Inferior parietal cortex (tissue), 1 donor: ENCODE data around the gene ATG9B.
A peak's percentile ranks its signal among the peaks of the same experiment; 100 is the strongest.

ENCODE experiments used
- DNase-seq: peaks from one replicate; pipeline ENCODE4 v3.0.0-alpha.2; 2016; ENCODE audit errors: extremely low spot score

Gene ATG9B

DNA sequence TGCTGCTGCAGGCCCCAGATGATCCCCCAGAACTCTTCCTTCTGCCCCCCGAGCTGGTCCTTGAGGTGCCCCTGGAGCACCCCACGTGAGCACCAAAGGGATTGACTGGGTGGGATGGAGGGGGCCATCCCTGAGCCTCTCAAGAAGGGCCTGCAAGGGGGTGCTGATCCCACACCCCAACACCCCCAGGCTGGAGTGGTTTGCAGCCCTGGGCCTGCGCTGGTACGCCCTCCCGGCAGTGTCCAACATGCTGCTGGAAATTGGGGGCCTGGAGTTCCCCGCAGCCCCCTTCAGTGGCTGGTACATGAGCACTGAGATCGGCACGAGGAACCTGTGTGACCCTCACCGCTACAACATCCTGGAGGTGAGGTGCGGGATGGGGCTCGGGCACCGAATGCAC is 25.3 kb downstream of the ATG9B start:
- DNase-seq: no peak

DNA sequence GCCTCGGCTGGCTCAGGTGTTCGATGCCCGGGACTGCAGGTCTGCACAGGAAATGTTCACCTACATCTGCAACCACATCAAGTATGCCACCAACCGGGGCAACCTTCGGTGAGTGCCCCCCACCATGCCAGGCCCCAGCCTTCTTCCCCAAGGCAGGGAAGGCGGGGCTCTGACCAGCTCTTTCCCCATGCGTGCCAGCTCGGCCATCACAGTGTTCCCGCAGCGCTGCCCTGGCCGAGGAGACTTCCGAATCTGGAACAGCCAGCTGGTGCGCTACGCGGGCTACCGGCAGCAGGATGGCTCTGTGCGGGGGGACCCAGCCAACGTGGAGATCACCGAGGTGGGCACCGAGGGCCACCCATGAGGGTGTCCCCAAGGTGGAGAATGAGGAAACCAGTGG is 26.0 kb downstream of the ATG9B start:
- no peak for DNase-seq

DNA sequence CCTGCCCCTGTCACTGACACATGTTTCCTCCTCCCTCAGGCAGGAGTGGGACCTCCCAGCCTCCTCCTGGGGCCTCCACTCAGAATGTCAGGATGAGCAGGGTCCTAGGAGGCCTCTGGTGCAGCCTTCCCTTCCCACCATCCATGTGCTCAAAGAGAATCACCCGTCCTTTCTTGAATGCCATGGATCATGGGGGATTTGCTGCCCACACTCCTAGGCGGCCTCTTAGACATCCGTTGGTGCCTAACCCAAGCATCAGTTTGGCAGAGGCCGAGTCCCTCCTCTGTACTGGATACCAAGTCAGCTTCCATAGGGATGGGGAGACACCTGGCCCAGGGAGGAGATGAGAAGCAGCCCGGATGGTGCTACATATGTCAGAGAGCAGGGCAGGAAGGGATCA is 26.5 kb downstream of the ATG9B start:
- DNase-seq: no peak

GRCh38 chr7:150997075-150997511 is 27.2 kb downstream of the ATG9B start:
- DNase-seq: no peak

- no peak for DNase-seq
Measured at GRCh38 chr7:150996376-150997074, 27.8 kb downstream of the ATG9B start.

- DNase-seq: no peak
Measured at GRCh38 chr7:150994838-150995510, 29.3 kb downstream of the ATG9B start.

DNA sequence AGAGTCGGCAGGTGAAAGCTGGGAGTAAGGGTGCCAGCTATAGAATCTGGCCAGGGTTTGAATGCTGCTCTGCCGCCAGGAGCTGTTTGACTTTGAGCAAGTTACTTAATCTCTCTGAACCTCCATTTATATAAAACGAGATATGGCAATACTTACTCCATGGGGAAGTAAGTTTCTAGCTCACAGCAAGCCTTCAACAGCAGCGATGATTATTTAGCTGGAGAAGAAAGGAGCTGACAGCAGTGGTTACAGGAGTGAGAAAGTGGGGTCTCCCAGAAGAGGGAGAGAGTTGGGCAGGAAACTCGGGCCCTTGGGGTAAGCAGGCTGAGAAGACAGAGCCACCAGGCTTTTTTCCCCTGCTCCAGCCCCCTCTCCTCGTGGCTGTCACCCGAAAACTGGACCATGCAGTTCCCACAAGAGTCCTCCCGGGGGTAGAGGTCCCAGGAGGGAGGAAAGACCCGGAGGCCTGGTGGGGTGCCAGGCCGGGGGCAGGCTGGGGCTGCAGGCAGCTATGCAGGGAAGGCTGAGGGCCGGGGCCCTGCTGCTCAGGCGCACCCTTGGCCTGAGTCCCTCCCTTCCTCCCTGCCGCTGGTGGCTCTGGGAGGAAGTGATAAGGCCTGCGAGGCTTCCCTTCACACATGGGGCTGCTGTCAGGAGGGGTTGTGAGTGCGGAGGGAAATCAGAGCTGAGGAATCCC is 30.0 kb downstream of the ATG9B start:
- no peak for DNase-seq

DNA sequence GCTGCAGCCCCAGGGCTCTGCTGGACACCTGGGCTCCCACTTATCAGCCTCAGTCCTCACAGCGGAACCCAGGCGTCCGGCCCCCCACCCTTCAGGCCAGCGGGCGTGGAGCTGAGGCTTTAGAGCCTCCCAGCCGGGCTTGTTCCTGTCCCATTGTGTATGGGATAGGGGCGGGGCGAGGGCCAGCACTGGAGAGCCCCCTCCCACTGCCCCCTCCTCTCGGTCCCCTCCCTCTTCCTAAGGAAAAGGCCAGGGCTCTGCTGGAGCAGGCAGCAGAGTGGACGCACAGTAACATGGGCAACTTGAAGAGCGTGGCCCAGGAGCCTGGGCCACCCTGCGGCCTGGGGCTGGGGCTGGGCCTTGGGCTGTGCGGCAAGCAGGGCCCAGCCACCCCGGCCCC is 30.8 kb downstream of the ATG9B start:
- DNase-seq: no peak

GRCh38 chr7:150992833-150993302 is 31.4 kb downstream of the ATG9B start:
- DNase-seq: no peak

DNA sequence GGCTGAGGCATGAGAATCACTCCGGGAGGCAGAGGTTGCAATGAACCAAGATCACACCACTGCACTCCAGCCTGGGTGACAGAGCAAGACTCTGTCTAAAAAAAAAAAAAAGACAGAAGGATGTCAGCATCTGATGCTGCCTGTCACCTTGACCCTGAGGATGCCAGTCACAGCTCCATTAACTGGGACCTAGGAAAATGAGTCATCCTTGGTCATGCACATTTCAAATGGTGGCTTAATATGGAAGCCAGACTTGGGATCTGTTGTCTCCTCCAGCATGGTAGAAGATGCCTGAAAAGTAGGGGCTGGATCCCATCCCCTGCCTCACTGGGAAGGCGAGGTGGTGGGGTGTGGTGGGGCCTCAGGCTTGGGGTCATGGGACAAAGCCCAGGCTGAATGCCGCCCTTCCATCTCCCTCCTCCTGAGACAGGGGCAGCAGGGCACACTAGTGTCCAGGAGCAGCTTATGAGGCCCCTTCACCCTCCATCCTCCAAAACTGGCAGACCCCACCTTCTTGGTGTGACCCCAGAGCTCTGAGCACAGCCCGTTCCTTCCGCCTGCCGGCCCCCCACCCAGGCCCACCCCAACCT is 32.1 kb downstream of the ATG9B start:
- no peak for DNase-seq

DNA sequence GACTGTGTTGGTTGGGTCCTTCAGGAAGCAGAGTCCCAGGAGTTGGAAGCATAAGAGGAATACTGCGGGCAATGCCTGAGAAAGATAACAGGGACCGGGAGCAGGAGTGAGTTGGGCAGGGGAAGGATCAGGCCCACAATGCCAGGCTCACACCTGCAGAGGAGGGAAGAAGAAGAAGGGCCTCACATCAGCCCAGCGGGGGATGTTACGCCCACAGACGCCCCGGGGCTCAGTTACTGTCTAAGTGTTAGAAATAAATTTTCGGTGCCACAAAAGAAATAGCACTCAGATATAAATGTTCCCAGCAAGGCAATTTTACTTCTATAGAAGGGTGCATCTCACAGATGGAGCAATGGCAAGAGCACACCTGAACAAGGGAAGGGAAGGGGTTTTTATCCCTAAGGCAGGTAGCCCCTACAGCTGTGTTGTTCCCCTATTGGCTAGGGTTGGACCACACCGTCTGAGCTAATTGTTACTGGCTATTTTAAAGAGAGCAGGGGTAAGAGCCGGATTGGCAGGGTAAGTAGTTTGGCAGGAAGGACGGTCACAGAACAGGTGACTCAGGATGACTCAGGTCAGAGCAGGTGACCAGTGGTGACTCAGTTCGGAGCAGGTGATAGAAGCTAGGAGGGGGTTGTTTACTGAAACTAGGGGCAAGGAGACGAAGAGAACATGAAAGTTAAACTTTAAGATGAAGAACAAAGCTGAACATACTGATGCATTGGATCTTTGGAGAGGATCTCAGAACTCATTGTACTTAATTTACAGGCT is 33.7 kb downstream of the ATG9B start, which contains the start of gene NOS3:
Gene NOS3 (plus strand): TSS at position 602 of the 771 bp plus-strand sequence. CDS start 2,787 bp downstream, outside the sequence.
- no peak for DNase-seq

GRCh38 chr7:150989456-150989855 is 34.8 kb downstream of the ATG9B start:
- DNase-seq: no peak

DNA sequence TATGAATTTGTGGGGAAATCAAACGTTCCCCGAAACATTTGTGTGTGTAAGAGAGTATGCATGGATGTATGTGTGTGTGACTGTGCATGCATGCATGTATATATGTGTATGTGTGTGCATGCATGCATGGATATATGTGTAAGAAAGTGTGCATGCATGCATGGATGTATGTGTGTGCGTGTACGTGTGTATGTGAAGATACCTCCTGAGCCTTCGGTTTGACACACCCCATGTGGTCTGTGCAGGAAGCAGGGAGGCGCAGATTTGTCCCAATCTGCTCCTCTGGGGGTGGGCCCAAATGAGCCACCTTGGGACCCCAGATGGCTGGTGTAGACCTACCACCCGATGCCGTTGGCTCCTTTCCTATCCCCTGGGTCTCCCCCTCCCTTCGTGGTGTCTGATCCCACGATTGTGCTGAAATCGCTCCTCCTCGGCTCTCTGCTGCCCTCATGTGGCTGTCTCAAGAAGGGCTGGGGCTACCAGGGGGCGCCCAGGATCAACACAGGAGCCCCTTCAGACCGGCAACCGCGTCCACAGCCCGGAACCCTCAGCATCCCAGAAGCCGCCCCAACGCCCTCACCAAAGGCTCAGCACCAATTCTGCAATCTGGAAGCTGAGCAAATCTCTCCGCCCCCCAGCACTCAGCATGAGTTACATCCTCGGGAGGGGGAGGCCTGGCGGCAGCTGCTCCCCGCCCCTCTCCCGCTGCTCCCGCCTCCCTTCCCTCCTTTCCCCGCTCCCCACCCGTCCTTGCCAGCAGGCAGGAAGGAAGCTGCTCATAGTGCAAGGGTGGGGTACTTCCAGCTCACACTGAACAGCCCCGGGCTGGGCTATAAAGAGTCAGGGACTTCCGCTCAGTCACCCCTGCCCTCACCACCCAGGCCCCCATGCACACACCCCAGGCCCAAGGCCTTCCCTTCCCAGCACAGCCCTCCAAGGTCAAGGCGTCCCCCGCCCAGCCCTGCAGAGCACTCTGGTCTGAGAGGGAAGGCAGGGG is 35.8 kb downstream of the ATG9B start:
- peak; percentile 76 for DNase-seq

- no peak for DNase-seq
Measured at GRCh38 chr7:150986556-150986955, 37.7 kb downstream of the ATG9B start.

DNA sequence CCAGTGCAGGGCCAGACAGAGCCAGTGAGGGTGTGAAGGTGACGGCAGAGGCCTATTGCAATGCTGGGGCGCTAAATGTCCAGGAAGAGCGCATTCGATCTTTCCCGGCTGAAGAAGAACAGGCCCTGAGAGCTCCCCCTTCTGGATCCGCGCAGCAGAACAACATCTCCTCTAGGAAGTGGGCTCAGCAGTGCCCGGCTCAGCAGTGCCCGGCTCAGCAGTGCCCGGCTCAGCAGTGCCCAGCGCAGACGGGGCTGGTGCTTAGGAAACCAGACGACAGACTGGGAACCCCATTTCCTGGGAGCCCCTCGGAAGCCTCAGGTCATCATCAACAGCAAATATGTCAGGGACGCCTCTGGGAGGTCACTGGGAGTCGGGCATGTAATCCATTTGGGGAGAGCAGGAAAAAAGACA is 38.2 kb downstream of the ATG9B start:
- no peak for DNase-seq

GRCh38 chr7:150983893-150984368 is 40.4 kb downstream of the ATG9B start:
- DNase-seq: no peak

- DNase-seq: peak; percentile 89
Measured at GRCh38 chr7:150982351-150982750, 41.9 kb downstream of the ATG9B start.

DNA sequence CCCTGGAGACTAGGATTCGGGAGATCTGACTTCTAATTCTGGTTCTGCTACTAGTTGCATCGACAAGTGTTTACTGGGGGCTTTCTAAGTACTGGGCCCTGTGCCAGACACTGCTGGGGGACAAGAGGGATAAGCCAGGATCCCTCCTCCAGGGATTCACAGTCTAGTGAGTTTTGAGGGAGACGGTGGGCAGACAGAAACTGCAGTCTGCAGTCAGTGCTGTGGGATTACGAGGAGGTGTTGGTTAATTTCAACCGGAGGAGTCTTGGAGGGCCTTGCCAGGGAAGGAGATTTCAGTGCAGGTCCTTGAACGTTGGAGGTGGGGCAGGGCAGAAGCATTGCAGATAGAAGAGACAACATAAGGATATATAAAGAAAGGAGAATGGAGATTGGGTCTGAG is 42.6 kb downstream of the ATG9B start:
- DNase-seq: no peak

- no peak for DNase-seq
Measured at GRCh38 chr7:150980663-150981062, 43.6 kb downstream of the ATG9B start.
